Fibroblast of lung (primary cell): ENCODE data around the gene PFDN6. TPM values are rescaled to one million over a fixed set of nuclear protein-coding genes. Genes with fewer than 3 reads are reported as not detected.

Source experiments
- DNase-seq, 2 donors: peaks; one replicate each; pipeline versions ENCODE4 v3.0.0 to v3.0.0-alpha.2; 2010; ENCODE audit warnings: low read depth in 2 of 2
- H2AFZ ChIP-seq: 2 replicates; pipeline ENCODE4 v1.5.1; 2012; ENCODE audit warnings: low read length, control low read depth, inconsistent platforms
- H3K27ac ChIP-seq: 2 replicates; pipeline ENCODE4 v1.5.1; 2011; ENCODE audit warnings: low read length, control low read depth; ENCODE audit not compliant: insufficient read depth
- H3K27me3 ChIP-seq: 2 replicates; pipeline ENCODE4 v1.5.1; 2011; ENCODE audit warnings: mild to moderate bottlenecking, low read length; ENCODE audit not compliant: control insufficient read depth, insufficient read depth
- H3K36me3 ChIP-seq: 2 replicates; pipeline ENCODE4 v1.5.1; 2011; ENCODE audit warnings: low read length; ENCODE audit not compliant: control insufficient read depth, insufficient read depth
- H3K4me1 ChIP-seq: 2 replicates; pipeline ENCODE4 v1.5.1; 2011; ENCODE audit warnings: low read length; ENCODE audit not compliant: control insufficient read depth, insufficient read depth; ENCODE audit errors: extremely low read depth
- H3K4me2 ChIP-seq: 2 replicates; pipeline ENCODE4 v1.5.1; 2011; ENCODE audit warnings: low read length, control low read depth; ENCODE audit not compliant: insufficient read depth; ENCODE audit errors: extremely low read depth
- H3K4me3 ChIP-seq, 4 experiments: fragments of 200-600 bp in 1 of 4; sonication (generic) in 1 of 4; replicated peaks in 1 of 4; 2 replicates each; pipeline ENCODE4 v1.5.1; 2011 to 2016; ENCODE audit warnings: low read length in 4 of 4, low read depth in 3 of 4, mild to moderate bottlenecking in 3 of 4, control low read depth in 2 of 4, inconsistent platforms in 1 of 4, mixed read lengths in 1 of 4; ENCODE audit not compliant: insufficient read depth in 1 of 4; ENCODE audit errors: control extremely low read depth in 1 of 4
- H3K79me2 ChIP-seq: 2 replicates; pipeline ENCODE4 v1.5.1; 2012; ENCODE audit warnings: mild to moderate bottlenecking, low read length, inconsistent platforms; ENCODE audit not compliant: control insufficient read depth, insufficient read depth
- H3K9ac ChIP-seq: 2 replicates; pipeline ENCODE4 v1.5.1; 2011; ENCODE audit warnings: mild to moderate bottlenecking, low read length, control low read depth; ENCODE audit not compliant: insufficient read depth
- H3K9me3 ChIP-seq: 2 replicates; pipeline ENCODE4 v1.5.1; 2012; ENCODE audit warnings: low read depth, low read length; ENCODE audit not compliant: control insufficient read depth, insufficient read depth
- H4K20me1 ChIP-seq: 2 replicates; pipeline ENCODE4 v1.5.1; 2011; ENCODE audit warnings: low read length; ENCODE audit not compliant: control insufficient read depth, insufficient read depth; ENCODE audit errors: extremely low read depth
- EZH2 ChIP-seq: IDR thresholded peaks from 2 replicates; pipeline ENCODE4 v1.5.1; 2012; ENCODE audit warnings: low read length, control low read depth, mild to moderate bottlenecking; ENCODE audit errors: missing control alignments
- polyA plus RNA-seq, 2 donors: library from polyadenylated mRNA; depleted of rRNA in 1 of 2; stranded (reverse) in 1 of 2; unstranded in 1 of 2; fragments of >200 nt; gene quantifications; 2 replicates each; pipeline ENCODE4 v1.2.1, GENCODE V29; 2011 to 2012; ENCODE audit warnings: missing spikeins in 1 of 2
- total RNA-seq: library from RNA; depleted of rRNA; stranded (reverse); fragments of >200 nt; gene quantifications from 2 replicates; pipeline ENCODE4 v1.2.1, GENCODE V29; 2014
- TF ChIP-seq, protein P1 (sequence below), 2 donors: IDR thresholded peaks in 1 of 2; conservative IDR thresholded peaks in 1 of 2; 1 replicate in 1 of 2; 2 replicates in 1 of 2; pipeline ENCODE4 v1.5.1; 2011 to 2012; ENCODE audit warnings: low read length in 2 of 2, control low read depth in 1 of 2, inconsistent platforms in 1 of 2, low read depth in 1 of 2, mild to moderate bottlenecking in 1 of 2

Gene PFDN6
- total and polyA plus RNA-seq, 2 donors (not counting 1 experiment from before 2014, with no cell fraction given): 39.8 to 46.7 TPM

DNA sequence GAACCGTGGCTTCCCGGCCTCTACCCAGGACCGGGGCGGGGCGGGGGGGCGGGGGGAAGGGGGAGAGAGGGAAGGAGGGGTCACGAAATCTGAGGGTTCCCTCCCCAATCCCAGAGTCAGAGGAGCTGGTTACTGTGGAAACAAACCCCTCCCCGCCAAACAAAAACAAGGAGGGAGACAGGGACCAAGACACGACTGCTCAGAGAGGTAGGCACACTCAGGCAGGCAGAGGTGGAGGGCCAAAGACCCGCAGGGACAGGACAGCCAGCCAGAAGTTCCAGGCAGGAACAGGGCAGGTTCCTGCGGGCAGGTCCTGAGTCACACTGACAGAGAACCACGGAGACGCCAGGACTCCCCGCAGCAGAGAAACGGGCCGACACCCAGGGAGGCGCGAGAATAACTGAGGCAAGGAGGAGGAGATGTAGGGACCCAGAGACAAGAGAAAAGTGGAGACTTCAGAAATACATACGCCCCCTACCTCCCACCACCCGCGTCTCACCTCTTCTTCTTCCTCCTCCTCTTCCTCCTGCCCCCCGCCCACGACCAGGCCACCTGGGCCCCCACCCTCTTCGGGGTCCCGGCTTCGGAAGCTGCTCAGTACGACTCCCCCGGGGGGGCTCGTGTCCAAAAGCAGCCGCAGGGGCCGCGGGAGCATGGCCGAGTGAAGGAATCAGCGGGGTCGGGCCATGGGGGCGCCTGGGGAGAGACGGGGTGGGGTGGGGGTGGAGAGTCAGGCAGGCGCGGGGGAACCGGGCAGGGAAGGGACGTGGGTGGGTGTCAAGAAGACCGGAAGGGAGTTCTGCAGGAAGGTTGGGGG is 8.8 kb downstream of the PFDN6 start:
- H2AFZ ChIP-seq: no peak overlapping the region
- H3K27ac ChIP-seq: peak overlapping the region; percentile 99
- H3K4me1 ChIP-seq: peaks cover 2% of the 10 kb centered on the region
- peak overlapping the region; percentile 96 for H3K4me2 ChIP-seq
- H3K4me3 ChIP-seq: peak overlapping the region; percentile 80 to 100 (median 88)
- H3K36me3 ChIP-seq: peaks cover 8% of the 10 kb centered on the region
- peak; percentile 76 to 78 for DNase-seq
- no peaks in the 10 kb centered on the region for H4K20me1 ChIP-seq
- TF ChIP-seq EZH2: no peak
- TF ChIP-seq, protein P1, sequence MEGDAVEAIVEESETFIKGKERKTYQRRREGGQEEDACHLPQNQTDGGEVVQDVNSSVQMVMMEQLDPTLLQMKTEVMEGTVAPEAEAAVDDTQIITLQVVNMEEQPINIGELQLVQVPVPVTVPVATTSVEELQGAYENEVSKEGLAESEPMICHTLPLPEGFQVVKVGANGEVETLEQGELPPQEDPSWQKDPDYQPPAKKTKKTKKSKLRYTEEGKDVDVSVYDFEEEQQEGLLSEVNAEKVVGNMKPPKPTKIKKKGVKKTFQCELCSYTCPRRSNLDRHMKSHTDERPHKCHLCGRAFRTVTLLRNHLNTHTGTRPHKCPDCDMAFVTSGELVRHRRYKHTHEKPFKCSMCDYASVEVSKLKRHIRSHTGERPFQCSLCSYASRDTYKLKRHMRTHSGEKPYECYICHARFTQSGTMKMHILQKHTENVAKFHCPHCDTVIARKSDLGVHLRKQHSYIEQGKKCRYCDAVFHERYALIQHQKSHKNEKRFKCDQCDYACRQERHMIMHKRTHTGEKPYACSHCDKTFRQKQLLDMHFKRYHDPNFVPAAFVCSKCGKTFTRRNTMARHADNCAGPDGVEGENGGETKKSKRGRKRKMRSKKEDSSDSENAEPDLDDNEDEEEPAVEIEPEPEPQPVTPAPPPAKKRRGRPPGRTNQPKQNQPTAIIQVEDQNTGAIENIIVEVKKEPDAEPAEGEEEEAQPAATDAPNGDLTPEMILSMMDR (conservative IDR thresholded peaks at IDR 0.05 in 1 of 2, IDR thresholded peaks at IDR 0.05 in 1 of 2; ENCODE audit: low read depth in 1 of 2, low read length in 2 of 2): no peak
- no peaks in the 10 kb centered on the region for H3K27me3 ChIP-seq
- no peaks in the 10 kb centered on the region for H3K9me3 ChIP-seq
- peak overlapping the region; percentile 96 for H3K9ac ChIP-seq
- H3K79me2 ChIP-seq: peaks cover 3% of the 10 kb centered on the region

DNA sequence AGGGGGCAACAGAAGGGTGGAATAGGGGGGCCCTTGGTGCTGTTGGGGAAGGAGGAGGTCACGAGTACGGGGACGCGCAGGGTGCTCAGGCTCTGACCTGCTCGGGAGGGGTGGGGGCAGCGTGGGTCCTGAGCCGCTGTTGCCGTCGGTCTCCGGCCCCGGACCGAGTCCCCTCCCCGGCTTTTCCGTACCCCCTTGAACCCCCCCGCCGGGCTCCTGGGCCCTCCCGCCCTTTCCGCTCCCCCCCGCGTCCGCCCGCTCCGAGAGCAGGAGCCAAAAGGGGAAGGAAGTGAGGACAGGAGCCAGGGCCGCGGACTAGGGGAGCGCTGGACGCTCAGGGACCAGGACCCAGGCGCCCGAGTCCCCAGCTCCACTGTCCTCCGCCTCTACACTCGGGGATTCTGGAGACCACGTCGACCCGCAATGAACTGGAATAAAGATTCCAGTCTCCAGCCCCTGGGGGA is 9.4 kb downstream of the PFDN6 start, which contains the start of gene RGL2:
TSS of gene RGL2 (minus strand) at position 170 of the 464 bp plus-strand sequence. CDS start 332 bp downstream, outside the sequence.
- Histone ChIP-seq H3K36me3 (peaks cover 6% of the 10 kb centered on the region), H3K9ac (peak within 1 kb of the TSS; percentile 96), H3K4me3 (peak within 1 kb of the TSS; percentile 80 to 100 (median 88)), H3K79me2 (peaks cover 5% of the 10 kb centered on the region), H3K4me1 (peaks cover 2% of the 10 kb centered on the region), H4K20me1 (no peaks in the 10 kb centered on the region), H3K27me3 (no peaks in the 10 kb centered on the region), H3K27ac (peak within 1 kb of the TSS; percentile 99), H3K9me3 (no peaks in the 10 kb centered on the region), H2AFZ (peak within 1 kb of the TSS; percentile 60), H3K4me2 (peak within 1 kb of the TSS; percentile 100)
- TF ChIP-seq, protein P1 (conservative IDR thresholded peaks at IDR 0.05 in 1 of 2, IDR thresholded peaks at IDR 0.05 in 1 of 2; ENCODE audit: low read depth in 1 of 2, low read length in 2 of 2): no peak
- no peak for TF ChIP-seq EZH2
- peak; percentile 55 to 61 for DNase-seq

DNA sequence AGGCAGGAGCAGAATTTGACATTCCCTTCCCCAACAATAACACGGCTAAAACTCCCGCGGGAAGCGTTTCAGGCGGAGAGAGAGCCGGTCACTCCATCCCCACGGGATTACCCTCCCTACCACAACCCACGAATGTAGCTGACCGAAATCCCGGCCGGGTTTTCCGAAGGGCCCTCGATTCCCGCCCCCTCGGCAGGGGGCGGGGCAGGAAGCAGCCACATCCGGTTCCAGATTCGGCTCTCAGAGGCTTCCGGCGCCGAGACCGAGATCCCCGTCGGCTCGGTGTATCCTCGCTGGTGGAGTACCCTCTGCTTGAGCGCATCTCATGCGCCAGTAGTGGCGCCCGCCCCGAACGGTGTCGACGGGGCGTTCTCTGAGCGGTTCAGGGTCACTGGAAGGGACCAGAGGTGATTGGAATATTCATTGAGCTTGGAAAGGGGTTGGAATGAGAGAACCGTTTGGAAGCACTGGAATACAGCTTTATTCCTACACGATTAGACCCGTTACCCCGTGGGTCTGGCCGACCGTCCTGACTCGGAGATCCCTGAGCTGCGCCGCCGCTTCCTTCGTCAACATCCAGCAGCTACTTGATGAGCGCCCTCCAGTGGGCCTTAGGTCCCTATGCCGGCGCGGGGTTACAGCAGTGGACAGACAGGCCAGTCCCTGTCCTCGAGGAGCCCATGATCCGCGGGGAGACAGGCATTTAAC is 10.0 kb downstream of the PFDN6 start:
- TF ChIP-seq, protein P1 (conservative IDR thresholded peaks at IDR 0.05 in 1 of 2, IDR thresholded peaks at IDR 0.05 in 1 of 2; ENCODE audit: low read depth in 1 of 2, low read length in 2 of 2): peak; percentile 61 to 81
- TF ChIP-seq EZH2: no peak
- Histone ChIP-seq H4K20me1 (no peaks in the 10 kb centered on the region), H3K27ac (peak overlapping the region; percentile 99), H3K9ac (peak overlapping the region; percentile 96), H3K4me2 (peak overlapping the region; percentile 100), H3K4me1 (peaks cover 2% of the 10 kb centered on the region), H3K36me3 (peaks cover 10% of the 10 kb centered on the region), H3K27me3 (no peaks in the 10 kb centered on the region), H3K4me3 (peak overlapping the region; percentile 80 to 100 (median 88)), H2AFZ (peak overlapping the region; percentile 60), H3K79me2 (peaks cover 6% of the 10 kb centered on the region), H3K9me3 (no peaks in the 10 kb centered on the region)
- peak; percentile 89 for DNase-seq
